ENCODE measurements around the gene POLN. TPM values are rescaled to one million over a fixed set of nuclear protein-coding genes. Genes with fewer than 3 reads are reported as not detected.

POLN gene
- polyA plus RNA-seq, 2 of the 4 experiments (the other 2 are of a cell fraction) = 2.4 to 2.9 TPM

- TF ChIP-seq NFE2L2 (conservative IDR thresholded peaks at IDR 0.05; ENCODE audit: low read length) = no peak
- no peak for TF ChIP-seq GATA3 (IDR thresholded peaks at IDR 0.05; ENCODE audit: borderline replicate concordance)
- no peak for TF ChIP-seq CBX2 (IDR thresholded peaks at IDR 0.05; ENCODE audit: borderline replicate concordance, low read depth)
- no peak for TF ChIP-seq ZFP36 (IDR thresholded peaks at IDR 0.05; ENCODE audit: borderline replicate concordance, partially characterized antibody)
- TF ChIP-seq PHF8 (IDR thresholded peaks at IDR 0.05; ENCODE audit: borderline replicate concordance, low read depth) = no peak
- TF ChIP-seq BHLHE40 (IDR thresholded peaks at IDR 0.05; ENCODE audit: low read depth, low read length) = no peak
- TF ChIP-seq ZNF302 (CRISPR knock-in tag; IDR thresholded peaks at IDR 0.05) = no peak
- TF ChIP-seq RARB (CRISPR knock-in tag; IDR thresholded peaks at IDR 0.05) = no peak
- no peak for TF ChIP-seq ZC3H11A (IDR thresholded peaks at IDR 0.05)
- TF ChIP-seq HMGXB4 (CRISPR knock-in tag; IDR thresholded peaks at IDR 0.05; ENCODE audit: borderline replicate concordance) = no peak
- no peak for TF ChIP-seq RFX5 (IDR thresholded peaks at IDR 0.05)
- no peak for TF ChIP-seq HDAC2 (IDR thresholded peaks at IDR 0.05)
- no peak for TF ChIP-seq HEYL (CRISPR knock-in tag; IDR thresholded peaks at IDR 0.05)
- no peak for TF ChIP-seq FOXS1 (CRISPR knock-in tag; IDR thresholded peaks at IDR 0.05)
- TF ChIP-seq JUN (IDR thresholded peaks at IDR 0.05) = no peak
- TF ChIP-seq JUNB (IDR thresholded peaks at IDR 0.05) = no peak
- TF ChIP-seq ATOH8 (CRISPR knock-in tag; IDR thresholded peaks at IDR 0.05; ENCODE audit: low read depth) = no peak
- Histone ChIP-seq H3K4me2 (no peak overlapping the region), H3K9me3 (no peaks in the 10 kb centered on the region), H3K27ac (no peak overlapping the region), H3K4me1 (no peaks in the 10 kb centered on the region), H3K4me3 (no peak overlapping the region)
- POLR2A ChIA-PET = no interaction called here
- no peak for FAIRE-seq
- no peak for DNase-seq (ENCODE audit: low read depth in 1 of 2, low spot score in 1 of 2)
- 98% methylated on average over 9 of the region's 31 CpGs for WGBS (ENCODE audit: missing lambda C conversion rate)
- CTCF ChIA-PET = no interaction called here
- ATAC-seq = no peak
These were observed 165.7 kb downstream of the POLN start for GRCh38 chr4:2075987-2076907.

- ATAC-seq (no peak), FAIRE-seq (no peak), DNase-seq (ENCODE audit: low read depth in 1 of 2, low spot score in 1 of 2) (no peak)
- ChIA-PET CTCF (no interaction called here), POLR2A (no interaction called here)
- Histone ChIP-seq H3K4me3 (no peak overlapping the region), H3K9me3 (no peaks in the 10 kb centered on the region), H3K4me2 (no peak overlapping the region), H3K27ac (no peak overlapping the region), H3K4me1 (no peaks in the 10 kb centered on the region)
- TF ChIP-seq EP300 (IDR thresholded peaks at IDR 0.05) = no peak
- no peak for TF ChIP-seq NFE2L2 (conservative IDR thresholded peaks at IDR 0.05; ENCODE audit: low read length)
- TF ChIP-seq HOXB13 (CRISPR knock-in tag; IDR thresholded peaks at IDR 0.05; ENCODE audit: low read depth) = no peak
- TF ChIP-seq MAFK (IDR thresholded peaks at IDR 0.05; ENCODE audit: partially characterized antibody) = no peak
- TF ChIP-seq KDM5A (IDR thresholded peaks at IDR 0.05) = no peak
- no peak for TF ChIP-seq MYC (IDR thresholded peaks at IDR 0.05; ENCODE audit: borderline replicate concordance, low read length)
- no peak for TF ChIP-seq FOXS1 (CRISPR knock-in tag; IDR thresholded peaks at IDR 0.05)
- TF ChIP-seq PHF8 (IDR thresholded peaks at IDR 0.05; ENCODE audit: borderline replicate concordance, low read depth) = no peak
- TF ChIP-seq ATOH8 (CRISPR knock-in tag; IDR thresholded peaks at IDR 0.05; ENCODE audit: low read depth) = no peak
- TF ChIP-seq SREBF2 (IDR thresholded peaks at IDR 0.05) = no peak
- TF ChIP-seq NPAS2 (CRISPR knock-in tag; IDR thresholded peaks at IDR 0.05; ENCODE audit: borderline replicate concordance) = no peak
- TF ChIP-seq SMC3 (IDR thresholded peaks at IDR 0.05) = no peak
- no peak for TF ChIP-seq BHLHE40 (IDR thresholded peaks at IDR 0.05; ENCODE audit: low read depth, low read length)
- TF ChIP-seq GATA3 (IDR thresholded peaks at IDR 0.05; ENCODE audit: borderline replicate concordance) = no peak
- TF ChIP-seq HMGXB4 (CRISPR knock-in tag; IDR thresholded peaks at IDR 0.05; ENCODE audit: borderline replicate concordance) = no peak
- 65% methylated on average over 8 of the region's 12 CpGs for WGBS (ENCODE audit: missing lambda C conversion rate)
These were observed 166.5 kb downstream of the POLN start for GRCh38 chr4:2075171-2075986.
